ENCODE results near the gene ZBTB26.

- TF ChIP-seq CTCF (IDR thresholded peaks at IDR 0.05) (no peak), POLR2A (IDR thresholded peaks at IDR 0.05) (no peak)
These were observed 19.7 kb upstream of the ZBTB26 start for GRCh38 chr9:122951056-122951455.

Data from thyroid gland (tissue), 4 donors.